Astrocyte (in vitro differentiated cells and primary cell): ENCODE measurements around the gene PRKD1. TPM values are rescaled to one million over a fixed set of nuclear protein-coding genes. Genes with fewer than 3 reads are reported as not detected.

Experiments
- DNase-seq: peaks from one replicate; pipeline ENCODE4 v3.0.0-alpha.2; 2010; ENCODE audit warnings: low read depth
- FAIRE-seq: peaks from 2 replicates; lab custom pipeline; 2011; peaks lifted over from hg19 to GRCh38; lab: Jason Lieb, UNC
- H2AFZ ChIP-seq: 2 replicates; pipeline ENCODE4 v1.6.0; 2012; ENCODE audit warnings: low read depth, low read length, inconsistent platforms
- H3K27ac ChIP-seq: 2 replicates; pipeline ENCODE4 v1.5.1; 2011; ENCODE audit warnings: low read depth, low read length, inconsistent platforms
- H3K27me3 ChIP-seq: 2 replicates; pipeline ENCODE4 v1.6.0; 2011; ENCODE audit warnings: low read length, inconsistent platforms; ENCODE audit not compliant: insufficient read depth
- H3K36me3 ChIP-seq: 2 replicates; pipeline ENCODE4 v1.5.1; 2011; ENCODE audit warnings: low read length, inconsistent platforms; ENCODE audit not compliant: insufficient read depth
- H3K4me1 ChIP-seq: 2 replicates; pipeline ENCODE4 v1.5.1; 2011; ENCODE audit warnings: low read length, inconsistent platforms; ENCODE audit not compliant: insufficient read depth
- H3K4me2 ChIP-seq: 2 replicates; pipeline ENCODE4 v1.6.0; 2012; ENCODE audit warnings: low read length, inconsistent platforms
- H3K4me3 ChIP-seq: 2 replicates; pipeline ENCODE4 v1.5.1; 2011; ENCODE audit warnings: low read depth, mild to moderate bottlenecking, low read length, inconsistent platforms; ENCODE audit not compliant: insufficient read depth
- H3K79me2 ChIP-seq: 2 replicates; pipeline ENCODE4 v1.6.0; 2012; ENCODE audit warnings: mild to moderate bottlenecking, low read length, inconsistent platforms; ENCODE audit not compliant: insufficient read depth
- H3K9ac ChIP-seq: 2 replicates; pipeline ENCODE4 v1.6.0; 2012; ENCODE audit warnings: mild to moderate bottlenecking, low read length, inconsistent platforms
- H3K9me3 ChIP-seq: 2 replicates; pipeline ENCODE4 v1.5.1; 2012; ENCODE audit warnings: low read depth, mild to moderate bottlenecking, low read length, inconsistent platforms; ENCODE audit not compliant: insufficient read depth
- H4K20me1 ChIP-seq: 2 replicates; pipeline ENCODE4 v1.6.0; 2012; ENCODE audit warnings: low read length, inconsistent platforms; ENCODE audit not compliant: insufficient read depth
- H3K27ac Mint-ChIP-seq: one replicate; pipeline ENCODE4 v1.8.0; 2021; ENCODE audit warnings: mild to moderate bottlenecking, mixed read lengths; ENCODE audit not compliant: unreplicated experiment
- H3K27me3 Mint-ChIP-seq: one replicate; pipeline ENCODE4 v1.8.0; 2021; ENCODE audit warnings: low read depth, mixed read lengths; ENCODE audit not compliant: unreplicated experiment
- H3K36me3 Mint-ChIP-seq: one replicate; pipeline ENCODE4 v1.8.0; 2021; ENCODE audit warnings: low read depth, mixed read lengths; ENCODE audit not compliant: unreplicated experiment
- H3K4me1 Mint-ChIP-seq: one replicate; pipeline ENCODE4 v1.8.0; 2021; ENCODE audit warnings: low read depth, mixed read lengths; ENCODE audit not compliant: unreplicated experiment
- H3K4me3 Mint-ChIP-seq: one replicate; pipeline ENCODE4 v1.8.0; 2021; ENCODE audit warnings: mild to moderate bottlenecking, moderate library complexity, mixed read lengths; ENCODE audit not compliant: unreplicated experiment
- H3K9me3 Mint-ChIP-seq: one replicate; pipeline ENCODE4 v1.8.0; 2021; ENCODE audit warnings: mild to moderate bottlenecking, mixed read lengths; ENCODE audit not compliant: unreplicated experiment
- CTCF ChIP-seq: IDR thresholded peaks from 2 replicates; pipeline ENCODE4 v1.5.1; 2011; ENCODE audit warnings: low read depth, mild to moderate bottlenecking, inconsistent platforms, low read length, moderate library complexity; ENCODE audit not compliant: insufficient read depth
- EZH2 ChIP-seq: IDR thresholded peaks from 2 replicates; pipeline ENCODE4 v1.6.1; 2012; ENCODE audit warnings: mild to moderate bottlenecking, low read length, inconsistent platforms; ENCODE audit not compliant: insufficient read depth
- total RNA-seq: library from RNA; stranded (reverse); gene quantifications from 2 replicates; pipeline ENCODE4 v1.2.1, GENCODE V29; 2021

Gene PRKD1
- total RNA-seq, 1 donor from 2014 or later = 5.9 TPM

DNA sequence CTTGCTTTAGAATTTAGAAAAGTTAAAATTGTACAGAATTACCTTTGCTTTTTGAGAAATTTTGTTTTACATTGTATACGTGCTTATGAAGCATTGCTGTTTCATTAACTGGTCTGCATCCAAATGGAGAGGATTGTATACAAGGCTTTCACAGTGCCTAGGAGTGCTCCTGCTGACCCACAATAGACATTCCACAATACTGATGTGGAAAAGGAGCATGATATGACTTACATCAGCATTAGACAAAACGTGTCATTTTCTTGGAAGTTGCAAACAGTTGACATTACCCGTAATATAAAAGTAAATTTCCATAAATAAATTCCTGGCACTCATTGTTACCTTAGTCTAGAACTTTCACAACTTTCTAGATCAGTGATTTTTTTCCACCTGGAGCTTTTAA lies 1.9 kb downstream of the PRKD1 start:
- Histone ChIP-seq H3K4me2 (peak overlapping the region; percentile 100), H3K27ac (no peak overlapping the region), H3K9me3 (no peaks in the 10 kb centered on the region), H4K20me1 (peaks cover 22% of the 10 kb centered on the region), H2AFZ (no peak overlapping the region), H3K9ac (peak overlapping the region; percentile 84), H3K36me3 (no peaks in the 10 kb centered on the region), H3K79me2 (peaks cover 31% of the 10 kb centered on the region), H3K27me3 (no peaks in the 10 kb centered on the region), H3K4me1 (peaks cover 23% of the 10 kb centered on the region), H3K4me3 (peak overlapping the region; percentile 92)
- H3K9me3 Mint-ChIP-seq = no peaks in the 10 kb centered on the region
- H3K4me3 Mint-ChIP-seq = peak overlapping the region; percentile 91
- H3K36me3 Mint-ChIP-seq = no peaks in the 10 kb centered on the region
- FAIRE-seq = no peak
- H3K27ac Mint-ChIP-seq = peak overlapping the region; percentile 36
- peak; percentile 51 for DNase-seq
- H3K27me3 Mint-ChIP-seq = no peaks in the 10 kb centered on the region
- TF ChIP-seq EZH2 = no peak
- TF ChIP-seq CTCF = no peak
- H3K4me1 Mint-ChIP-seq = peaks cover 28% of the 10 kb centered on the region

DNA sequence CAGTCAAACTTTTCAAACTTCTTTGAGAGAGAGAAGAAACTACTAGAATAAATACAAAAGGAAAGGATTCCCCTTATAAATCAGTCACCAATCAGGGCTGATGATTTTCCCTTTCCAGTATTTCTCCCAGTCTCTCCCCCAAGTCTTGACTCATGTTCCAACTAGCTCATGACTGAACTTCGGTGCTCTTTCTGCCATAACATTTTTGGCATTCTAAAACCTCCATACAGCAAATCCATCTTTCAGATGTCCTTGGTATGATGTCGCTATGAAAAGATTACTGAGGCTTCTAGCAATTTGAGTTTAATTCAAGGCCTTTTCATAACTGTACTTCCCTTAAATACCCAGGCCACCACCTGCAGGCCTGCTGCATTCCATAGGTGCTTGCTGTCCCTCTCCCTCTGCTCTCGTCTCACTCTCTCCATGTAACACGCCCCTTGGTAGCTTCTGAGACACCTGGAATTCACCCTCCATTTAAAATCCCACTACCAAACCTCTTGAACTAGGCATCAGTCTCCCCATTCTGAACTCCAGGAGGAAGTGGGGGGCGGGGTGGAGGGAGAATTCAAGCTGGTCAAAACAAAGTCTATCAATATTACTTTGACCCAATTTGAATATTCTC lies 2.4 kb downstream of the PRKD1 start:
- no peaks in the 10 kb centered on the region for H3K27me3 Mint-ChIP-seq
- H3K36me3 Mint-ChIP-seq = no peaks in the 10 kb centered on the region

More for the DNA sequence above, 2.4 kb downstream of the PRKD1 start:
- Mint-ChIP-seq H3K4me3 (peak overlapping the region; percentile 63), H3K27ac (peak overlapping the region; percentile 36), H3K9me3 (no peaks in the 10 kb centered on the region), H3K4me1 (peaks cover 27% of the 10 kb centered on the region)
- Histone ChIP-seq H3K79me2 (peaks cover 31% of the 10 kb centered on the region), H3K4me2 (peak overlapping the region; percentile 100), H4K20me1 (peaks cover 22% of the 10 kb centered on the region), H3K9me3 (no peaks in the 10 kb centered on the region), H3K4me3 (no peak overlapping the region), H3K27ac (no peak overlapping the region), H3K36me3 (no peaks in the 10 kb centered on the region), H3K9ac (no peak overlapping the region), H3K27me3 (no peaks in the 10 kb centered on the region), H2AFZ (no peak overlapping the region), H3K4me1 (peaks cover 23% of the 10 kb centered on the region)
- FAIRE-seq (peak; percentile 75), DNase-seq (peak; percentile 83)
- TF ChIP-seq CTCF (no peak), EZH2 (no peak)
